ENCODE measurements around the gene VOPP1. TPM values are rescaled to one million over a fixed set of nuclear protein-coding genes. Genes with fewer than 3 reads are reported as not detected.

VOPP1 gene
- total RNA-seq, 1 experiment from 2014 or later: 30.3 TPM

DNA sequence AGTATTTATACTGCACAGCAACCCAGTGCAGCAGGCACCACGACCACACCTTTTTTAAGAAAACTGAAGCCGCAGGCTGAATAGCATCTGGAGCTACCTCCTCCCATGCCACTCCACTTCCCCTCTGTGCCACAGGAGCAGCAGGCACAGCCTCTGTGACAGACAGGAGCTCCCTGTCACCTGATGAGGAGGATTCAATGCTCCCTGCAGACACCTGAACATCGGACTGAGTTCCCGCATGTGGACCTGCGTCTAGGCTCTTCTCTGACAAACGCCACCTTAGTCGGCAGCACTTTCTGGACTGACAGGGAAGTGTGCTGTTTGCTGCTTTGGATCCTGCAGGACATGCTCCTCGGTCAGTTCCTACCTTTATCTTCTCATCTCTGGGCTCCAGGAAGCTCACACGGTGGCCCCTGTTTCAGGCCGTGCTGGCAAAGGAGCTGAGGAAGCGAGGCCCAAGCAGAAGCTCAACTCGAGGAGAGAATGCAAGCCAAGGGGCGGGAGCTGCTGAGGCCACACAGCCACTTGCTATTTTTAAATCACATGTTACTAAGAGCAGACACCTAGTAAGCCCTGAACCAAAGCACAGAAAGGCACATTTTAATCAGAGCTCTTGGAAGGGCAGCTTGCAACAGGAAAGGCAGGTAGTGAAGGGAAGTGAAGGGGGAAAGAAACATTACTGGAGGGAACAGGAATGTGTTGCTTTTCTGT is 56.6 kb downstream of the VOPP1 start:
- intact Hi-C loops (cut with micrococcal nuclease): no loop called here

More for the DNA sequence above, 56.6 kb downstream of the VOPP1 start:
- RAD21 ChIA-PET (ENCODE audit: low non-redundant PET in 1 of 2, low total read pairs in 2 of 2, uncharacterized antibody in 2 of 2, unreplicated experiment in 2 of 2): no interaction called here
- Histone ChIP-seq H3K27me3 (ENCODE audit: insufficient read depth, low read length) (no peaks in the 10 kb centered on the region), H3K9me3 (ENCODE audit: control insufficient read depth in 1 of 2, insufficient read depth in 1 of 2, low read depth in 1 of 2, low read length in 2 of 2) (no peaks in the 10 kb centered on the region), H4K20me1 (ENCODE audit: insufficient read depth) (no peaks in the 10 kb centered on the region), H3K4me2 (ENCODE audit: low read length) (no peak overlapping the region), H3K9me2 (ENCODE audit: insufficient read depth) (no peaks in the 10 kb centered on the region), H3K4me1 (ENCODE audit: control insufficient read depth in 1 of 2, insufficient read depth in 2 of 2, low read length in 2 of 2) (no peaks in the 10 kb centered on the region), H3K79me2 (ENCODE audit: insufficient read depth, low read length) (no peaks in the 10 kb centered on the region), H3K9ac (ENCODE audit: low read length) (no peak overlapping the region), H3K4me3 (replicated peaks in 1 of 2; ENCODE audit: low read depth in 1 of 2, low read length in 2 of 2) (no peak overlapping the region), H2AFZ (ENCODE audit: low read depth, low read length, poor library complexity, severe bottlenecking) (no peak overlapping the region), H3K27ac (ENCODE audit: low read depth, low read length) (no peak overlapping the region), H3K36me3 (ENCODE audit: control insufficient read depth in 1 of 2, insufficient read depth in 2 of 2, low read length in 2 of 2) (peaks cover 2 to 3% of the 10 kb centered on the region in 2 experiments; a peak in 1 of 4 replicates)
- ATAC-seq: no peak
- no peak for DNase-seq (ENCODE audit: low read depth, low spot score)
- no TSS peak for BruUV-seq (replicated peaks)
- POLR2A ChIA-PET: no interaction called here
- CTCF ChIA-PET: no interaction called here
- no peak for TF ChIP-seq RAD21 (IDR thresholded peaks at IDR 0.05; ENCODE audit: low read depth)
- TF ChIP-seq CEBPB (IDR thresholded peaks at IDR 0.05; ENCODE audit: low read depth): no peak
- no peak for TF ChIP-seq ZNF274 (IDR thresholded peaks at IDR 0.05; ENCODE audit: low read depth, low read length)
- no peak for TF ChIP-seq SP1 (IDR thresholded peaks at IDR 0.05; ENCODE audit: low read depth)
- TF ChIP-seq YY1 (IDR thresholded peaks at IDR 0.05; ENCODE audit: extremely low read depth, insufficient replicate concordance, low read depth, low read length): no peak
- TF ChIP-seq, protein P1, sequence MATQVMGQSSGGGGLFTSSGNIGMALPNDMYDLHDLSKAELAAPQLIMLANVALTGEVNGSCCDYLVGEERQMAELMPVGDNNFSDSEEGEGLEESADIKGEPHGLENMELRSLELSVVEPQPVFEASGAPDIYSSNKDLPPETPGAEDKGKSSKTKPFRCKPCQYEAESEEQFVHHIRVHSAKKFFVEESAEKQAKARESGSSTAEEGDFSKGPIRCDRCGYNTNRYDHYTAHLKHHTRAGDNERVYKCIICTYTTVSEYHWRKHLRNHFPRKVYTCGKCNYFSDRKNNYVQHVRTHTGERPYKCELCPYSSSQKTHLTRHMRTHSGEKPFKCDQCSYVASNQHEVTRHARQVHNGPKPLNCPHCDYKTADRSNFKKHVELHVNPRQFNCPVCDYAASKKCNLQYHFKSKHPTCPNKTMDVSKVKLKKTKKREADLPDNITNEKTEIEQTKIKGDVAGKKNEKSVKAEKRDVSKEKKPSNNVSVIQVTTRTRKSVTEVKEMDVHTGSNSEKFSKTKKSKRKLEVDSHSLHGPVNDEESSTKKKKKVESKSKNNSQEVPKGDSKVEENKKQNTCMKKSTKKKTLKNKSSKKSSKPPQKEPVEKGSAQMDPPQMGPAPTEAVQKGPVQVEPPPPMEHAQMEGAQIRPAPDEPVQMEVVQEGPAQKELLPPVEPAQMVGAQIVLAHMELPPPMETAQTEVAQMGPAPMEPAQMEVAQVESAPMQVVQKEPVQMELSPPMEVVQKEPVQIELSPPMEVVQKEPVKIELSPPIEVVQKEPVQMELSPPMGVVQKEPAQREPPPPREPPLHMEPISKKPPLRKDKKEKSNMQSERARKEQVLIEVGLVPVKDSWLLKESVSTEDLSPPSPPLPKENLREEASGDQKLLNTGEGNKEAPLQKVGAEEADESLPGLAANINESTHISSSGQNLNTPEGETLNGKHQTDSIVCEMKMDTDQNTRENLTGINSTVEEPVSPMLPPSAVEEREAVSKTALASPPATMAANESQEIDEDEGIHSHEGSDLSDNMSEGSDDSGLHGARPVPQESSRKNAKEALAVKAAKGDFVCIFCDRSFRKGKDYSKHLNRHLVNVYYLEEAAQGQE (IDR thresholded peaks at IDR 0.05; ENCODE audit: low read depth): no peak
- no peak for TF ChIP-seq TCF7L2 (IDR thresholded peaks at IDR 0.05; ENCODE audit: borderline replicate concordance, extremely low read depth, insufficient read depth, insufficient read length)
- TF ChIP-seq, protein P2, sequence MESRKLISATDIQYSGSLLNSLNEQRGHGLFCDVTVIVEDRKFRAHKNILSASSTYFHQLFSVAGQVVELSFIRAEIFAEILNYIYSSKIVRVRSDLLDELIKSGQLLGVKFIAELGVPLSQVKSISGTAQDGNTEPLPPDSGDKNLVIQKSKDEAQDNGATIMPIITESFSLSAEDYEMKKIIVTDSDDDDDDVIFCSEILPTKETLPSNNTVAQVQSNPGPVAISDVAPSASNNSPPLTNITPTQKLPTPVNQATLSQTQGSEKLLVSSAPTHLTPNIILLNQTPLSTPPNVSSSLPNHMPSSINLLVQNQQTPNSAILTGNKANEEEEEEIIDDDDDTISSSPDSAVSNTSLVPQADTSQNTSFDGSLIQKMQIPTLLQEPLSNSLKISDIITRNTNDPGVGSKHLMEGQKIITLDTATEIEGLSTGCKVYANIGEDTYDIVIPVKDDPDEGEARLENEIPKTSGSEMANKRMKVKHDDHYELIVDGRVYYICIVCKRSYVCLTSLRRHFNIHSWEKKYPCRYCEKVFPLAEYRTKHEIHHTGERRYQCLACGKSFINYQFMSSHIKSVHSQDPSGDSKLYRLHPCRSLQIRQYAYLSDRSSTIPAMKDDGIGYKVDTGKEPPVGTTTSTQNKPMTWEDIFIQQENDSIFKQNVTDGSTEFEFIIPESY (IDR thresholded peaks at IDR 0.05; ENCODE audit: extremely low read depth, insufficient replicate concordance, low read length): no peak
- TF ChIP-seq SIN3A (IDR thresholded peaks at IDR 0.05; ENCODE audit: low read depth): no peak

Data from HCT116 (cell line).